GM12892 (cell line): ENCODE results near the gene MYOM3.

Experiments used
- POLR2A ChIP-seq: IDR thresholded peaks from 2 replicates; pipeline ENCODE4 v1.6.1; 2011; ENCODE audit warnings: low read depth, low read length, control low read depth
- TAF1 ChIP-seq: IDR thresholded peaks from 2 replicates; pipeline ENCODE4 v1.6.1; 2011; ENCODE audit warnings: low read depth, mild to moderate bottlenecking, control low read depth, low read length, borderline replicate concordance

- TF ChIP-seq TAF1, result no peak
- no peak for TF ChIP-seq POLR2A
Observed at GRCh38 chr1:24133819-24134218, 21.9 kb upstream of the MYOM3 start.
